Measurements from ENCODE around the gene SDF2L1. TPM values are rescaled to one million over a fixed set of nuclear protein-coding genes. Genes with fewer than 3 reads are reported as not detected.

The SDF2L1 gene
- polyA plus RNA-seq, 1 donor, result 7.2 TPM

DNA sequence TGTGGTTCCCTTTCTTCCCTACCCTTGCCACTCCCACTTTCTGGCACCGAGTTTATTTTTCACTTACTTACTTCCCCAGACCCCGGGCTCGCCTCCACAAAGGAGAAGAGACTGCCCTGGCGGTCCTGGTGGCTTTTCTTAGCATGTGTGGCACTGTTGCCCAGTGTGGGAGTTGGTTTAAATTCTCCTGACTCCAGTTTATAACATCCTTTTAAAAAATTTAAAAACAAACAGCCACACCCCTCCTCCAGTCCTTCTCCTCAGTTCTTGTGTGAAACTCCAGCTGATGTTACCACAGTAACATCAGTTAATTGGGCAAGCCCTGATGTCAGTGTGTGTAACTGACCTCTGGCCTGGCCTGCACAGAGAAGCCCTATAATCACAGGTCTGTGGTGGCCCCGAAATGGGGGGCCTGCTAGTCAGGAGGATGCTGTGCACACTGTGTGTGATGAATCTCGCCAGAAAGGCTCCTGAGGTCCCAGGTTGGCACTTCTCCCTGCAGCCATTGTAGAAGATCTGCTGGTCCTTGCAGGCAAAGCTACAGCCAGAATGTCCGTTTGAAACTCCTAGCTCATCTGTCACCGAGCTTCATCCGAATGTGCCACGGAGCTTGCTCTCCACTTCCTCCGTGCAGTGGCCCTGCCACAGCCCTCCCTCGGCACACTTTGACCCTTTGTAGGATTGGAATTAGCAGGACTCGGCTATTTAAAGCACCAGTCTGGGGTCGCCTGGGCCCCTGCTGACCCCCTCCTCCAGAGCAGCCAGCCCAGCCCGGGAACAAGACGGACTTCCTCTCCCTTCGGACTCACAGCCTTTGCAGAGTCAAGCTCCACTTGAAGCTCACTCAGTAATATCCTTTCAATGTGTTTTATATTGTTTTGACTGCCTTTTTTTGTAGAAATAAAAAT, 19.8 kb upstream of the SDF2L1 start:
- no peak for DNase-seq

DNA sequence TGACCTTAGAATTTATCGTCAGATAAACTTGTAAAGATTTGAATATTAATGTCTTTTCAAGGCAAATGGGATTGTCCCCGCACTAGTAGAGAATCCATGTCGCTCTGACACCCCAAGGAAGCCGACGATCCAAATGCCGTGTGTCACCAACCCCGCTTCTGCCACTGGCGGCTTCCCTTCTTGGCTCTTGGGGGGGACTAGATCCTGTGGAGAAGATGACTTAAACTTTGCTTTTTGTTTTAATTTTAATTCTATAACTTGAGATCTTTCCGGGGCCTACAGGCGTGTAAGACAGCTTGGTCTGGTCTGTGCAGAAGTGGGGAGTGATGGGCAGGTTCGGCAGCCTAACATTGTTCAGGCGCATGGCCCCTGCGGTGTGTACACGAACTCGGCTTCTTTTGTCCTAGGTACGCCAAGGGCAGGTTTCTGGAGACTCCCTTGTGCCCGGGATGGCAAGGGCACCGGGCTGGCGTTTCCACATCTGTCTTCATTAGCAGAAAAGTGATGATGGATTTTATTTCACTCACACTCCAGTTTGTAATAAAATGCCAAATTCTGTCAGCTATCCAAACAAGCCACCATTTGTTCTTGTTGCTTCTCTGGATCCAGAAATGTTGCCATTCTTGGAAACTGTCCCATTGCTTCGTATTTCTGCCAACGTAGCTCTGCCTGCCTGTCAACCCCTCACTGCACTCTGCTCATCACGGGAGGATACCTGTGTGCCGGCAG, 19.0 kb upstream of the SDF2L1 start:
- no peak for DNase-seq

GRCh38 chr22:21623648-21623970, 18.5 kb upstream of the SDF2L1 start:
- DNase-seq, result no peak

DNA sequence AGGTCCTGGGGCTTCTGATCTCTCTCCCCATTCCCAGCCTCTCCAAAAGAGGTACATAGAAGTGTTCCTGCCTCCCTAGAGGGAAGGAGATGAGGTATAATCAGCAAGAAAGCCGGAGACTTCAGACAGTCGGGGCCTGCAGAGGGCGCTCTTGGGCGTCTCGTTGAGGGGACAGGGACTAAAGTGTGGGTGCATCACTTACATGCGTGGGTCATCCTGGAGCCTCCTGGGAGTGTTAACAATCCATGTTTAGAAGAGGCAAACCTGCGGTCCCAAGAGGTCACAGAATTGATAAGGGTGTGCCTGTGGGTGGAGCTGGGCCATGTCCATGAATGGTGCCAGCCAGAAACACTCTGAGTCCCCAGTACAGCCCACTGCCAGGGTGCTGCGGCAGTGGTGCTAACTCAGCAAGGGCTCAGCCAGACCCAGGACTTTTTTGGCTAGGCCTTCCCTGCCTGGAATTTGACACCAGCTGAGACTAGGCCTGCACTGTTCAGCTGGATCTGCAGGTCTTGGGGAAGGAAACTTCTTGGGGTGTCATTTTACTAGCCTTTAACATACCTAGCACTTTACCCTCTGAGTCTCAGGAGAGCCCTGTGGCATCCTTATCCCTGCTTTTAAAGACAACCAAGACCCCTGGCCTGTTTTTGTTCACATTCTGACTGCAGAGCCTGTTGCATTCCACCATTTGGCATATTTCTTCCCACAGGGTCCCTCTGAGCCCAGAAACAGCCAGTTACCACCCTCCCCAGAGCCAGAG, 17.8 kb upstream of the SDF2L1 start:
- no peak for DNase-seq

DNA sequence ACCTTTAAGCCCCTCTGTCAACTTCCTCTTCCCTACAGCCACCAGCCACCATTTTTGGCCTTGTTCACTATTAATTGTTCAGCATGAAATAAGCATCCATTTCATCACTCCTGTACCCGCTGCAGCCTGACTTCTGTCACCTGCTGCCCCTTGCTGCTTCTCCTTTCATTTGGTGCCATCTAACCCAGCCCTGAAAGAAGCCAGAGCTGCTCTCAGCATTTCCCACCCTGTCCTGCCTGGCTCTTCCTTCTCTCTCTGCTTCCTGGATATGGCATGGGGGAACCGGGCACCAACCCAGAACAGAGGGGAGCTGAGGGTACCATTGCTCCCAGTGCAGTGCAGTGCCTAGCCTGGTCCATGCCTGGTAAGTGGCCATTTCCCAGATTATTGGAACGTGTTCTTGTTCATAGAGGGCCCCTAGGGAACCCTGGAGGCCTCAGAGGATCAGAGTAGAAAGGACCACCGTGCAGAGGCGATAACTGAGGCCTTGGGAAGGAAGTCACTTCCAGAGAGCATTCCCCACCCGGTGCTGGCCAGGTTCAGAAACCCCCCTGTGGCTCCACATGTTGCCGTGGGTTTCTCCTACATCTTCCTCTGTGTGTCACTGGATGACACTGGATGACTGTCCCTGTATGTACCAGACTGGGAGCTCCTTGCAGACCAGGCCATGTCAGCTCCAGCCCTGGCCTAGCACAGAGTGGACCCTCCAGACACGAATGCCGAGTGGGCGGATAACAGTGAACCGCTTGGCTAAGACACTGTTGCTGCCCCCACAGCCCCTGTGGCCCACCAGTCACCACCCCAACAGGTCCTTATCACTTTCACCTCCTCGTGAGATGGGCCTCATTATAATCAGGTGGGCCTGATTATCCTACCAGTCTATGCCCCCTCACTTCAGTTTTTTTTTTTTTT, 17.0 kb upstream of the SDF2L1 start:
- DNase-seq, result no peak

- DNase-seq, result no peak
Observed at GRCh38 chr22:21626073-21626734, 15.9 kb upstream of the SDF2L1 start.

DNA sequence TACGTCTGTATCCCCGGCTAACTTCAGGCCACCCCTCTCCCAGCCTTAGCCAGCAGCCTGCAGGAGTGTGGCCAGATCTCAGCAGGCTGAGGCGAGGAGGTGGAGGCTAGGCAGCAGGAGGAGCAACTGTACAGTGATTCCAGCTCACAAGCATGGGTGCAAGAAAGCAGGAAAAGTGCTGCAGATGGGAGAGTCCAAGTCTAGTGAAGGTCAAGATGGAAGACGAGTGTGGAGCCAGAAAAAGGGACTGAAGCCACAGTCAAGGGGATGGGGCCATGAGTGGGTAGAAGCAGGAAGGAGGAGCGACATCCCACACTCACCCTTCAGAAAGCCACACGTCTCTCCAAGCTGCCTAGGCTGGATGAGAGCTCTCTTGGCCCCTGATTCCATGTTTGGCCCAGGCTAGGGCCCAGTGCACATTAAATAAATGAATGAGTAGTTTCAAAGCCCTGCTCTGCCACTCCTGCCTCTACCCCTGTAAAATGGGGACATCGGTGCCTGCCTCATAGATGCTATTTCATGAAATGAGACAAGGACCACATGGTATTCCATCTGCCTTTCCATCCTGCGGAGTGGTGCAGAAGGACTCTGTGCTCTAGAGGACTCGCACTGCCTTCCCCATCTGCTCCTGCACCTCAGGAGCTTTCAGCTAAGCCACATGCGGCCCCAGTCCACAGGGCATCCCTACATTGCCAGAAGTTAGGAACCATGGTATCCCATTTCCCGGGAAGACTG, 15.2 kb upstream of the SDF2L1 start:
- no peak for DNase-seq

DNA sequence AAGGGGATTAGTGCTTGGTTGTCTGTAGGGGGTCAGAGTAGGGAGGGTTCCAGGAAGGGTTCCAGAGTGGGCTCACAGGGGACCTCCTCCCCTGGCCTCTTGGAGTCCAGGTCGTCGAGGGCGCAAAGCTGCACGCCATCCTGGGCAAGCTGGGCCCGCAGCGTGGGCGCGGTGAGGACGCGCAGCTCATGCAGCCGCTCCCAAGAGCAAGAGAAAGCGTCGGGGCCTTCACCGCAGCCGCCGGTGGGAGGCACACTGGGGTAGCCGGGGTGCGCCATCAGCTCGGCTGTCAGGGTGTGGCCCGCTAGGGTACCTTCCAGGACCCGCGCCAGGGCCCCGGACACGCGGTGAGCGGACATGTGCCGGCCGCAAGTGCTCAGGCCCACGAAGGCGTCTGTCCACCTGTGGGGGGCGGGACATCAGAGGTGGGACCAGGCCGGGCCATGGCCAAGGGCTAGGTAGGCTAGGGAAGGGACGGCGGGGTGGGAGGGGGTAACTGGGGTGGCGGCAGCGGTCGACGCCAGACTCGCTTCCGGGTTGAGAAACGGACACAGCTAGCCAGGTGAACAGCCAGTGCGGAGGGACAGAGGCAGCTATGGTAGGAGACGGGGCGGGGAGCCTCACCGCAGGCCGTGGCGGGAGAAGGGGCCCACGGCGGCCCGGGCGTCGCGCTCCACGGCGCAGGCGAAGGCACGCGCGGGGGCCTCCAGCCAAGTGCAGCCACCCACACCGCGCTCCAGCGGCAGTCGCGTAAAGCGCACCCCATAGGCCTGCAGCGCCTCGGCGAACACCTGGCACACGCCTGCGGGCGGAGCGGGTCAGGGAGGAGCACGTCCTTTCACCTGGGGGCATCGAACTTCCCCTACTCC, 13.5 kb upstream of the SDF2L1 start:
- no peak for DNase-seq

DNA sequence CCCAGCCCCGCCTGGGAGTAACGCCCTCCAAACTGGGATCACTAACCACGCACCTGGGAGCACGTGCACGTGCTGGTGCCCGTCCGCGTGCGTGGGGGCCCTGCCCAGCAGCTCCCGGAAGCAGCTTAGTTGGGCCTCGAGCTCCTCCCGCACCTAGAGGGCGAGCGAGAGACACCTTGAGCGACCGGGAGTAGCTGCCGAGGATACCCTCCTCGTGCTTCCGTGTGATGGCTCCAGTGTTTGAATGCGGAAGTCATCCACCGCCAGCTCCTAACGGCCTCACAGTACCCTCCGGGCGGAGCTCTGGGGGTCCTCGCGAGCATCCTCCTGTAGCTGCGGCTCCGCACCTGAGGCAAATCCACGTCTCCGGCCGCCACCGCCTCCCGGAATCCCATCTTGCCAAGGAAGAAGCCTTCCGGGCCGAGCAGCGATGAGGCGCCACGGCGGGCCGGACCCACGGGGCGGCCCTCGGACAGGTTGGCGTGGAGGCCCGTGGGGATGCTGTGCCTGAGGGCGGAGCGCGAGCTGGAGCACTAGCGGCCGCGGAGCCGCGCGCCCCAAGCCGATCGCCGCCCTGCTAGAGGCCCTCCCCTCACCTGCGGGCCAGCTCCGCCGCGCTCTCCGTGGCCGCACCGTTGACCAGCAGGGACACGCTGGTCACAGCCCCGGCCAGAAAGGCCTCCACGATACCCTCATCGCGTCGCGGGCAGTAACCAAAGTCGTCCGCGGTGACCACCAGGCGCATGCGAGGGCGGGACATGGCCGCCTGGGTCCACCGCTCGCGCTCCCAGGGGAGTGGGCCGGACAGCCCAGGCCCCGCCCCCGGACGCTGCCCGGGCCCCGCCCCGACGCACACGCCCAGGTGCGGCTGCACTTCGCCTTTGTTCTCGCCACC, 12.6 kb upstream of the SDF2L1 start, which contains the start of gene YDJC:
TSS of gene YDJC (minus strand) at position 768 of the 895 bp plus-strand sequence. CDS start at position 760, 8 bp downstream.
- peak; percentile 91 for DNase-seq

DNA sequence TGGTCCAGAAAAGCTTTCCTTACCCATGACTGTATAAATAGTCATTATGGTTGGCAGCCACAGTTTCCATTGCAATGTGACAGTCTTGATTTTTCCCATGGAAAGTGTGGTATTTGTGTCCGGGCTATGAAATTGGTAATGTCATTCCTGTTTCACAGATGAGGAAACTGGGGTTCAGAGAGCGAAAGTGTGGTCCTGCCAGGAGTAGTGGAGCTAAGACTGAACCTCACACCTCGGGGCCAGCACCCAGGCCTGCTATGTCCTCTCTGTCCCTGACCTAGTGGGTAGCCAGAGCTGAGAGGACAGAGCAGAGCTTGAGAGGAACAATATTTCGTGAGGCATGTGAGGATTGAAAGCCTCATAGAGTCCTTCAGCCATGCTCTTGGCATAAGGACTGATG, 11.1 kb upstream of the SDF2L1 start:
- DNase-seq, result no peak

DNA sequence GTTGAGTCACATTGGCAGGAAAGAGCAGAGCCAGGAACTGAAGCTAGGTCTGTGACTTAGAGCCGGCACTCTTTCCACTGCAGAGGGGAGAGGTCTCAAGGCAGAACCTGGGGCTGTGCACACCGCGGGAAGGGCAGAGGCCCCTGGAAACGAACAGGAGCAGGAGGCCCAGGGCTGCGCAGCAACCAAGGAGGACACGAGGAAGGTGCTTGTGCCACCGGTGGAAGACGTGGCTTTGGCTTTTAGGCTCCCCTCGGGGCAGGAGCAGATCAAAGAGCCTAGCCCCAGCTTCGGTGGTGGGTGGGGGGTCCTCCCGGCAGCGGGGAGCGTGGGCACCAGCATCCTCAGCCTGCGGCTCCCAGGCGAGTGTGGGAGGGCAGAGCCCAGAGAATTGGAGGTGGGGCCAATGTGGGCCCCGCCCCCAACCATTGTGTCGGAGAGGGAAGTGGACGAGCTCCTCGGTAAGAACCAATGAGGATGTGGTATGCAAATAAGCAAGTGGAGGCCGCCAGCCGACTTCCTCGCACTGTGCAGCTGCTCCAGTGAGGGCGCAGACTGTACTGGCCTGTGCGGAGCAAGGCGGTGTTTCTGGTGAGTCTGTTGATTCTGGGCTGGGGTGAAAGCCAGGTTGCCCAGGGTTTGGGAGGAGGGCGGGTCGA, 9.7 kb upstream of the SDF2L1 start, which contains the start of gene CCDC116:
TSS of gene CCDC116 (plus strand) at position 524 of the 659 bp plus-strand sequence. CDS start 422 bp downstream, outside the sequence.
- no peak for DNase-seq

DNA sequence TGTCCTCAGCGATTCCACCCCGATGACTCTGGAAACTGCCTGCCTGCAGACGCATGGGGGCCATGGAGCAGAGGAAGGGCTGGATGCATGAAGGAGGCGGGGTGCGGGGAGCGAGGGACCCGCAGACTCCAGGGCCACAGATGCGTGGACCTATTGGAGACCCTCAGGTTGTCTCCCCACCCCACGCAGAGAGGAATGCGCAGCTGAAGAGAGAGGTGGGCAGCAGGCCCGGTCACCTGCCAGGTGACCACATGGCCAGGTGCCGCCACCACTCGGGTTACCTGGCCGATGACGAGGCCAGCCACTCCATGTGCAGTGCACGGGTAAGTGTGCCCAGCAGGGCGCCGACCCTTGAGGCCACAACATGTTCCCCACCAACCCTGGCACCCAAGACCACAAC, 9.2 kb upstream of the SDF2L1 start:
- DNase-seq, result no peak

- no peak for DNase-seq
Observed at GRCh38 chr22:21633481-21633880, 8.6 kb upstream of the SDF2L1 start.

DNA sequence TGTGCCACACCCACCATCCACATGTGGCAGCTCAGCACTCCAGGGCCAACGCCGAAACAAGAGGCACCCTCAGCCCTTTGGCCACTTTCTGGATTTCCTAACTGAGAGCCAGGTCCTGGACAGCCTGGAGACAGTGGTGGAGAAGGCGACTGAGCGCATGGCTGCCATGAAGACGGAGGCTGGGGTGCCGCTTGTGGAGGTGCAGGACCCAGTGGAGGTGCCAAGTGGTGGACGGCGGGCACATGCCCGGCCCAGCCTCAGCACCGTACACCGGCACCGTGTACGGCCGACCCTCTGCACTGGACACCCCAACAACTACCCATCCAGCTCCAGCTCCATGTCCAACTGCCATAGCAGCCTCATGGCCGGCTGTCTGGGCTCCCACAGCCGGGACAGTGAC, 8.0 kb upstream of the SDF2L1 start:
- DNase-seq, result no peak

DNA sequence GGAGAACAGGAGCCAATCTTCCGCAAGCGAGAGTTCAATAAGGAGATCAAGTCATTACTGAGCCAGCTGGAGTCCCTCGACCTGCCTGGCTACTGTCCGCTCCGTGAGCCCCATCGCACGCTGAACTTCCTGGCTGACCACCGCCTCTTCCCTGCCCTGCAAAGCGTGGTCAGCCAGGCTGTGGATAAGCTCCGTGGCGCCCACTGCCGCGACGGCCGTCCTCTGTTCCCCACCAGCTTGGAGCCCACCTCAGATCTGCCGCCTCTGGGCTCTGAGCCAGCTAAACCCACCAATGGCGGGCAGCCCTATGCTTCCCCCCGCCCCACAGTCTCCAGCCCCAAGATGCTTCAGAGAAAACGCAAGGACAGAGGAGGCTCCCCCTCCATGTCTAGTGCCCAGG, 7.3 kb upstream of the SDF2L1 start:
- no peak for DNase-seq

- no peak for DNase-seq
Observed at GRCh38 chr22:21635771-21636510, 6.2 kb upstream of the SDF2L1 start.

DNA sequence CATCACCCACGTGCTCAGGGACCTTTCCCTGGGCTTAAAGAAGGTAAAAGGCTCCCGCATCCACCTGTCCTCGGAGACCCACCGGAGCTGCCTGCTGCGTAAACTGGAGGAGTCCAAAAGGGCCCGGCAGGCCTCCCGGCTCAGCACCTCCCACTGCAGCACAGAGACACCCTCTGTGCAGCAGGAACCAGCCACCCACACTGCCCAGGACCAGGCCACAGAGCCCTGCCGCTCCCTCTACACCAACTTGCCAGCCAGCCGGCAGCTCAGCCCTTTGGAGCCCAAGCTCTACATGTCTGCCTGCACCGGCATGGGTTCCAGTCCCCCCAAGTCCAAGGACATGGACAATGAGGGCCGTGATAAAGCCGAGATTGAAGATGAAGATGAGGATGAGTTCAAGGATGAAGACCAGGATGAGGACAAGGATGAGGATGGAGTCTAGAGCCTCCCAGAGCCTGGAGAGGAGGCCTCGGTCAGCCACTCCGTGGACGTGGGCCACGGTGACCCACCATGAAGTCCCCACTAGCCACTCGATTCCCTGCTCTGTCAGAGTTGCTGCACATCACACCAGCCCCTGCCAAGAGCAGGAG, 5.4 kb upstream of the SDF2L1 start:
- DNase-seq, result no peak

Measured in hindlimb muscle (tissue), 1 donor.